ENCODE results near the gene MRGPRX1. TPM values are rescaled to one million over a fixed set of nuclear protein-coding genes. Genes with fewer than 3 reads are reported as not detected.

The MRGPRX1 gene
- polyA plus RNA-seq, 10 donors: not detected

Other genes starting within 250 kb of the MRGPRX1 start
- gene TMEM86A, start 240.6 kb downstream of the MRGPRX1 start, polyA plus RNA-seq (ENCODE audit: insufficient read length in 10 of 10): 1 to 10 TPM; 1.8 to 3.6 (median 3.0) TPM
- 10 to 100 TPM in 3 of 10 donors, 1 to 10 TPM in 6, under 1 TPM in 1; 0.72 to 11.4 (median 7.9) TPM for gene IGSF22, start 213.2 kb downstream of the MRGPRX1 start, polyA plus RNA-seq (ENCODE audit: insufficient read length in 10 of 10)
- 1 to 10 TPM in 1 of 10 donors, under 1 TPM in 9; 0.17 to 4.6 (median 0.22) TPM for gene PTPN5, start 147.6 kb downstream of the MRGPRX1 start, polyA plus RNA-seq (ENCODE audit: insufficient read length in 10 of 10)
- gene MRGPRX2, start 121.3 kb upstream of the MRGPRX1 start, polyA plus RNA-seq (ENCODE audit: insufficient read length in 10 of 10): not detected
- gene ZDHHC13, start 177.8 kb upstream of the MRGPRX1 start, polyA plus RNA-seq (ENCODE audit: insufficient read length in 10 of 10): 10 to 100 TPM in 1 of 10 donors, 1 to 10 TPM in 9; 5.2 to 10.3 (median 7.4) TPM

All from muscle of back (tissue), 10 donors.